GM23338 (cell line): Measurements from ENCODE around the gene CNPY2. TPM values are rescaled to one million over a fixed set of nuclear protein-coding genes. Genes with fewer than 3 reads are reported as not detected.

Source experiments
- ATAC-seq: fragments of 200-7000 bp; cut with Tn5 transposase; 3 replicates; pipeline ENCODE4 v1.9.1; 2020
- DNase-seq: peaks from one replicate; pipeline ENCODE4 v3.0.0-alpha.2; 2015; ENCODE audit warnings: low spot score
- H2AFZ ChIP-seq: fragments of 200-600 bp; sonication (generic); 2 replicates; pipeline ENCODE4 v1.8.0; 2016; ENCODE audit warnings: antibody characterized with exemption, mild to moderate bottlenecking, moderate library complexity
- H3F3A ChIP-seq: fragments of 200-600 bp; sonication (generic); replicated peaks from 2 replicates; pipeline ENCODE4 v1.8.0; 2017; ENCODE audit warnings: antibody characterized with exemption, mixed run types, low read depth
- H3K27ac ChIP-seq: fragments of 200-600 bp; sonication (generic); 2 replicates; pipeline ENCODE4 v1.6.1; 2016; ENCODE audit warnings: low read depth
- H3K27me3 ChIP-seq: fragments of 200-600 bp; sonication (generic); 2 replicates; pipeline ENCODE4 v1.8.0; 2016; ENCODE audit warnings: mild to moderate bottlenecking, mixed run types, moderate library complexity; ENCODE audit not compliant: insufficient read depth
- H3K36me3 ChIP-seq: fragments of 200-600 bp; sonication (generic); 2 replicates; pipeline ENCODE4 v1.8.0; 2016; ENCODE audit warnings: mild to moderate bottlenecking; ENCODE audit not compliant: insufficient read depth
- H3K4me1 ChIP-seq: fragments of 200-600 bp; sonication (generic); 2 replicates; pipeline ENCODE4 v1.8.0; 2016; ENCODE audit warnings: mild to moderate bottlenecking, moderate library complexity; ENCODE audit not compliant: insufficient read depth
- H3K4me2 ChIP-seq: fragments of 200-600 bp; sonication (generic); 2 replicates; pipeline ENCODE4 v1.7.1; 2017; ENCODE audit warnings: mixed run types
- H3K4me3 ChIP-seq: fragments of 200-600 bp; sonication (generic); 2 replicates; pipeline ENCODE4 v1.6.1; 2016; ENCODE audit warnings: mixed run types
- H3K79me2 ChIP-seq: fragments of 200-600 bp; sonication (generic); replicated peaks from 2 replicates; pipeline ENCODE4 v1.8.0; 2017; ENCODE audit warnings: mild to moderate bottlenecking; ENCODE audit not compliant: insufficient read depth
- H3K9me2 ChIP-seq: fragments of 200-600 bp; sonication (generic); 2 replicates; pipeline ENCODE4 v1.8.0; 2017; ENCODE audit not compliant: insufficient read depth
- H4K20me1 ChIP-seq: fragments of 200-600 bp; sonication (generic); replicated peaks from 2 replicates; pipeline ENCODE4 v1.8.0; 2017; ENCODE audit warnings: mild to moderate bottlenecking; ENCODE audit not compliant: insufficient read depth
- H3K27ac Mint-ChIP-seq: 2 replicates; pipeline ENCODE4 v1.8.0; 2020; ENCODE audit warnings: inconsistent platforms, mild to moderate bottlenecking, moderate library complexity, mixed read lengths
- H3K27me3 Mint-ChIP-seq: 3 replicates; pipeline ENCODE4 v1.8.0; 2022; ENCODE audit warnings: low read depth, mild to moderate bottlenecking, moderate library complexity, mixed read lengths, inconsistent platforms; ENCODE audit not compliant: insufficient read depth, poor library complexity
- H3K36me3 Mint-ChIP-seq: 3 replicates; pipeline ENCODE4 v1.8.0; 2021; ENCODE audit warnings: low read depth, mild to moderate bottlenecking, inconsistent platforms, moderate library complexity, mixed read lengths
- H3K4me1 Mint-ChIP-seq: 3 replicates; pipeline ENCODE4 v1.8.0; 2020; ENCODE audit warnings: mild to moderate bottlenecking, inconsistent platforms, mixed read lengths
- H3K4me3 Mint-ChIP-seq: 3 replicates; pipeline ENCODE4 v1.8.0; 2021; ENCODE audit warnings: moderate library complexity, mild to moderate bottlenecking, inconsistent platforms, mixed read lengths
- H3K9me3 Mint-ChIP-seq: 3 replicates; pipeline ENCODE4 v1.8.0; 2020; ENCODE audit warnings: moderate library complexity, mild to moderate bottlenecking, inconsistent platforms, mixed read lengths
- CREB1 ChIP-seq: fragments of 250-450 bp; sonication (Bioruptor Pico); IDR thresholded peaks from 2 replicates; pipeline ENCODE4 v1.5.0; 2020; ENCODE audit warnings: low read depth, mild to moderate bottlenecking, moderate library complexity
- CTCF ChIP-seq, 2 experiments: fragments of 200-600 bp in 1 of 2; sonication (generic) in 1 of 2; conservative IDR thresholded peaks; 2 replicates each; pipeline versions ENCODE4 v1.5.1 to v1.6.1; 2016 to 2017; ENCODE audit warnings: antibody characterized with exemption in 2 of 2, low read depth in 2 of 2, mild to moderate bottlenecking in 2 of 2, moderate library complexity in 1 of 2
- ETS1 ChIP-seq: IDR thresholded peaks from 2 replicates; pipeline ENCODE4 v1.6.1; 2016; ENCODE audit warnings: antibody characterized with exemption
- EZH2 ChIP-seq: fragments of 200-600 bp; sonication (generic); IDR thresholded peaks from one replicate; pipeline ENCODE4 v1.8.0; 2017; ENCODE audit warnings: antibody characterized with exemption, mild to moderate bottlenecking, low read depth; ENCODE audit not compliant: unreplicated experiment
- EZH2phosphoT487 ChIP-seq: fragments of 200-600 bp; sonication (generic); IDR thresholded peaks from one replicate; pipeline ENCODE4 v1.8.1; 2018; ENCODE audit warnings: antibody characterized with exemption; ENCODE audit not compliant: unreplicated experiment
- JUNB ChIP-seq: IDR thresholded peaks from one replicate; pipeline ENCODE4 v1.6.1; 2016; ENCODE audit warnings: antibody characterized with exemption; ENCODE audit not compliant: unreplicated experiment
- NANOG ChIP-seq: IDR thresholded peaks from 2 replicates; pipeline ENCODE4 v1.6.1; 2016; ENCODE audit warnings: antibody characterized with exemption, borderline replicate concordance
- POLR2AphosphoS5 ChIP-seq: IDR thresholded peaks from 2 replicates; pipeline ENCODE4 v1.6.1; 2016; ENCODE audit warnings: antibody characterized with exemption, low read depth
- REST ChIP-seq: IDR thresholded peaks from one replicate; pipeline ENCODE4 v1.6.1; 2018; ENCODE audit warnings: antibody characterized with exemption; ENCODE audit not compliant: unreplicated experiment
- STAT1 ChIP-seq: IDR thresholded peaks from one replicate; pipeline ENCODE4 v1.6.1; 2016; ENCODE audit warnings: antibody characterized with exemption; ENCODE audit not compliant: unreplicated experiment
- ZNF114 ChIP-seq: fragments of 250-450 bp; sonication (Bioruptor Pico); IDR thresholded peaks from 2 replicates; pipeline ENCODE4 v1.5.0; 2020; ENCODE audit warnings: mild to moderate bottlenecking, moderate library complexity
- ZNF331 ChIP-seq: fragments of 250-450 bp; sonication (Bioruptor Pico); IDR thresholded peaks from 2 replicates; pipeline ENCODE4 v1.5.0; 2020; ENCODE audit warnings: low read depth, mild to moderate bottlenecking, moderate library complexity
- polyA plus RNA-seq: library from polyadenylated mRNA; unstranded; fragments of >200 nt; fragmentation: Nextera tagmentation; extraction: Ambion mirVana; gene quantifications from 2 replicates; pipeline ENCODE4 v1.2.1, GENCODE V29; 2016
- total RNA-seq: library from RNA; depleted of rRNA; stranded (reverse); fragments of >200 nt; shearing (Covaris generic); gene quantifications from 2 replicates; pipeline ENCODE4 v1.2.3, GENCODE V29; 2014

Gene CNPY2
- total and polyA plus RNA-seq, 2 experiments from 2014 or later = 119 to 316 TPM

- TF ChIP-seq EZH2 = no peak
- no peak for TF ChIP-seq NANOG
- no peak for TF ChIP-seq EZH2phosphoT487
- TF ChIP-seq REST = no peak
- TF ChIP-seq POLR2AphosphoS5 = no peak
- TF ChIP-seq ZNF331 (CRISPR knock-in tag) = no peak
- TF ChIP-seq CTCF (conservative IDR thresholded peaks at IDR 0.05; ENCODE audit: low read depth in 2 of 2) = no peak
- no peak for TF ChIP-seq ETS1
- TF ChIP-seq CREB1 = no peak
Observed at GRCh38 chr12:56326533-56326932, 10.7 kb upstream of the CNPY2 start (continued).

GRCh38 chr12:56326126-56326525 is 10.3 kb upstream of the CNPY2 start:
- H3K36me3 ChIP-seq = no peaks in the 10 kb centered on the region
- DNase-seq (no peak), ATAC-seq (no peak)
- H3K4me1 Mint-ChIP-seq = no peaks in the 10 kb centered on the region
- H3K27me3 ChIP-seq = no peaks in the 10 kb centered on the region
- H3K79me2 ChIP-seq = no peaks in the 10 kb centered on the region
- no peak overlapping the region for H3K27ac Mint-ChIP-seq
- H3F3A ChIP-seq = no peaks in the 10 kb centered on the region
- no peaks in the 10 kb centered on the region for H3K9me3 Mint-ChIP-seq
- no peaks in the 10 kb centered on the region for H4K20me1 ChIP-seq
- no peaks in the 10 kb centered on the region for H3K4me1 ChIP-seq
- H3K36me3 Mint-ChIP-seq = peaks cover 18% of the 10 kb centered on the region
- no peak overlapping the region for H3K4me3 ChIP-seq
- H3K27me3 Mint-ChIP-seq = peaks cover 4% of the 10 kb centered on the region
- H3K4me3 Mint-ChIP-seq = no peak overlapping the region
- no peaks in the 10 kb centered on the region for H3K9me2 ChIP-seq
- H3K4me2 ChIP-seq = no peak overlapping the region
- no peak overlapping the region for H2AFZ ChIP-seq
- no peak overlapping the region for H3K27ac ChIP-seq
- TF ChIP-seq POLR2AphosphoS5 (no peak), STAT1 (no peak), CTCF (conservative IDR thresholded peaks at IDR 0.05; ENCODE audit: low read depth in 2 of 2) (no peak), CREB1 (no peak), REST (no peak), JUNB (no peak), ZNF114 (CRISPR knock-in tag) (no peak), NANOG (no peak), EZH2 (no peak)
